ENCODE results near the gene PRSS12.
"Not testable (repeated sequence)": the region's sequence is repeated elsewhere in the genome, so short reads cannot be mapped to it uniquely, and the experiment has no call there.

The PRSS12 gene

GRCh38 chr4:118352843-118353533 is at the start of gene PRSS12:
Gene PRSS12 (minus strand): TSS chr4:118353003. CDS start chr4:118352720, 283 bp downstream.
- DNase-seq (ENCODE audit: low read depth), result no peak

DNA sequence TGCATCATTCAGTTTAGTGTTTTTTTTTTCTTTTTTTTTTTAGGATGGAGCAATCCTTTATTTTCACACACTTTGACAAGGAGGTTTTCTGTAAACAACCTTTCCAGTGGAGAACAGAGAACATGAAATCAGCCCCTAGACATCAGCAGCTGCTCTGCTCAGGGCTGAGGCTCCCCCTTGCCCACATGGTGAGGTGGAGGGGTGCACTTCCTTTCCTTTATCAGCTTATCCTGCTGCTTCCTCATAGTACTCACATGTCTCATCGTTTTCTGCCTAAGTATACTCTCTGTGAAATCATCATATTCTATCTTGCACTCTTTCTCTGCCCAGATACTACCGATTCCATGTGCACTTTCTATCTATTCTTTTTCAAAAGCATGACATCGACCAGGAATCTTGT is 47.6 kb upstream of the PRSS12 start:
- DNase-seq (ENCODE audit: low read depth), result peak; percentile 51

DNA sequence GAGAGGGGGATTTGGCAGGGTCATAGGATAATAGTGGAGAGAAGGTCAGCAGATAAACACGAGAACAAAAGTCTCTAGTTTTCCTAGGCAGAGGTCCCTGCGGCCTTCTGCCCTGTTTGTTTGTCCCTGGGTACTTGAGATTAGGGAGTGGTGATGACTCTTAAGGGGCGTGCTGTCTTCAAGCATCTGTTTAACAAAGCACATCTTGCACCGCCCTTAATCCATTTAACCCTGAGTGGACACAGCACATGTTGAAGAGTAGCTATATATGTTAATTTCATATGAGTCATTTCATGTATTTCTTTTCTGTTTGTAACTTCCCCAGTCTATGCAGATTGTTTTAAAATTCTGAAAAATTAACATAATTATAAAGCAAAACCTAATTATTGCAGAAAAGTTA is 47.1 kb upstream of the PRSS12 start:
- DNase-seq (ENCODE audit: low read depth), result not testable (repeated sequence)

- DNase-seq (ENCODE audit: low read depth), result no peak
These were observed 45.7 kb upstream of the PRSS12 start for GRCh38 chr4:118398226-118399090.

GRCh38 chr4:118397623-118397979 is 44.8 kb upstream of the PRSS12 start:
- no peak for DNase-seq (ENCODE audit: low read depth)

DNA sequence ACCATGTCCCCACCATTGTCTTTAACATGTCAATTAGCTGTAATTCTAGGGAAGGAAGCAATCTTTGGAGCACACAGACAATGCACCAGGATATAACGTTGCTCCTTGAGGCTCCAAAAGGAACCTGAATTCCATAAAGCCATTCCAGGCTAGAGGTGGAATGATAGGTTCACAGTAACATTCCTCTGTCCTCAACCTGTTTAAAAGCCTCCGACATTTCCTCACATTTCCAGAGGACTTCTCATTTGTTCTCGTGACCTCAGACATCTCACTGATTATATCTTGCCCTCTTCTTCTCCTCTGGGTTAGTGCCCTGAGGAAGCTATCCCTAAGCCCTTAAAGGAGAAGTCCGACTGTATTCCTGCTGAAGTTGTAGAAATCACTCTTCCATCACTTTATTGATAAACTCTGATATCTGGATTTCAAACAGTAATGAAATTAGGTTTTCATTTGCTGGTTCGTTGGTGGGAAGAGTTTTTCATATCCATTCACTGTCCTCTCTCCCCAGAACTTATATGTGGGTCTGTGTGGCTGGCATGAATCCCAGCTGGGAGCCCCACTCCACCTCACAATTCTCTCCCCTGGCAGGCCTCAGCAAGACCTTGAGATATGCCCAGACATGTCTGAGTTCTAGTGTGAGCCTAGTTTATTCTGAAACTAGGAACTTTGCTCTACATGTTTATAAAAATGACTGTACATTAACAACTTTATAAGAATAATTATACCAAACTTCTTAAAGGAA is 44.2 kb upstream of the PRSS12 start:
- DNase-seq (ENCODE audit: low read depth), result no peak

DNA sequence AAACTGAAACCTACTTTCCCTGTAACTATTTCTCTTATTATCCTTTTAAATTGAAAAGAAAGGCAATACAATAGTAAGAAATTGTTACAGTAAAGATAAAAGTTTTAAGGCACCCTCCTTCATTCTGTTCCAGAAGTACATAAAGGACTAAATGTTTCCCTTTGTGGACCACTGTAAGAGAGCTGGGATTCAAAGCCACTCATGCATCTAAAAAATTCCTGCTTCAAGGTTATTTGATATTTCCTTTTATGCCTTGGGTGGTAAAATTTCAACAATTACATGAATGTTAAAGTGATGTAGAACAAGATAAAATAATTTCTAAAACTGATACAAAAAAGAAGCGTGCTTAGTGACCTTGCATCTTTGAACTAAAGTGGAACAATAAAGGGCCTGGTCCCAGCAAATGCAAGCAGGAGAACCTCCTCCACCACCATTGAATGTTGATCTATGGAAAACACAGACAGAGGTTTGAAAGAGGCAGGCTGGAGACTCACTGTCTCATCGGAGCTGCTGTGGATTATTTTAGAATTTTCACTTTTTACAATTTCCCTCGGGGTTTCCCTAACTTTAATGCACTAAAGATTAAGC is 42.3 kb upstream of the PRSS12 start:
- no peak for DNase-seq (ENCODE audit: low read depth)

DNA sequence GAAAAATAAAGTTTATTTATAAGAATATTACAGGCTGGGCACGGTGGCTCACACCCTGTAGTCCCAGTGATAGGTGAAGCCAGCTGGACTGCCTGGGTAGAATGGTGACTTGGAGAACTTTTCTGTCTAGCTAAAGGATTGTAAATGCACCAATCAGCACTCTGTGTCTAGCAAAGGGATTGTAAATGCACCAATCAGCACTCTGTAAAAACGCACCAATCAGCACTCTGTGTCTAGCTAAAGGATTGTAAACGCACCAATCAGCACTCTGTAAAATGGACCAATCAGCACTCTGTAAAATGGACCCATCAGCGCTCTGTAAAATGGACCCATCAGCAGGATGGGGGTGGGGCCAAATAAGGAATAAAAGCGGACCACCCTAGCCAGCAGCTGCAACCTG is 39.7 kb upstream of the PRSS12 start:
- DNase-seq (ENCODE audit: low read depth), result not testable (repeated sequence)

GRCh38 chr4:118390121-118390520 is 37.3 kb upstream of the PRSS12 start:
- no peak for DNase-seq (ENCODE audit: low read depth)

DNA sequence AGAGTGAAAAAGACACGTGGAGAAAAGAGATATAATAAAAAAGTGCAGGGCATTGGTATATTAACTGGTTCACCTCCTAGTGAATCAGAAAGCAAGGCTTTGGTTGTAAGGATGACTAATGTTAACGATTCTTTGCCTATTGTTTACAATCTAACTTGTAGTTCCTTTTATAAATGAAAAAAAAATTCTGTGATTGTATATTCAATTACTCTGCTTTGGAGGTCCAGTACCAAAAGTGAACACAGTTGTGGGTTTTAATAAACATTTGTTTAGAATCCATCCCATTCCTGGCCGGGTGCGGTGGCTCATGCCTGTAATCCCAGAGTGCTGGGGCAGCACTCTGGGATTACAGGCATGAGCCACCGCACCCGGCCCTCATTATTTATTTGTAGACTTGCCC is 36.9 kb upstream of the PRSS12 start:
- DNase-seq (ENCODE audit: low read depth), result no peak

- DNase-seq (ENCODE audit: low read depth), result no peak
These were observed 35.8 kb upstream of the PRSS12 start for GRCh38 chr4:118388606-118389005.

GRCh38 chr4:118381902-118382301 is 29.1 kb upstream of the PRSS12 start:
- no peak for DNase-seq (ENCODE audit: low read depth)

- DNase-seq (ENCODE audit: low read depth), result peak; percentile 66
These were observed 20.9 kb upstream of the PRSS12 start for GRCh38 chr4:118373614-118374255.

DNA sequence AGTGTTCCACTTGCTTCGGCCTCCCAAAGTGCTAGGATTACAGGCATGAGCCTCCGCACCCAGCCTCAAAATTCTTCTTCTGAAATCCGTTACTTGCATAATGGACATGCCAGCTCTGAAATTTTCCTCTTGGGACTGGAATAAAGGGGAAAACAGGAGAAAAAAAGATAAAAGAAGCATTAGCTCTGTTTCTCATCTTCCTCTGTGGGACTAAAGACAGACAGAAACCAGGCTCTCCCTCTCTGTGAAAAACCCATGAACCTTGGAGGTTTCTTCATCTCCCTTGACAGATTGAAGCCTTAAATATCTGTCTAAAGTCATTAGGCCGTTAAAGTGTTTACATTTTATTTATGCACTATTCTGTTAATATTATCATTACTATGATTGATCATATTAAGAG is 19.4 kb upstream of the PRSS12 start:
- no peak for DNase-seq (ENCODE audit: low read depth)

GRCh38 chr4:118369231-118369630 is 16.4 kb upstream of the PRSS12 start:
- DNase-seq (ENCODE audit: low read depth), result no peak

DNA sequence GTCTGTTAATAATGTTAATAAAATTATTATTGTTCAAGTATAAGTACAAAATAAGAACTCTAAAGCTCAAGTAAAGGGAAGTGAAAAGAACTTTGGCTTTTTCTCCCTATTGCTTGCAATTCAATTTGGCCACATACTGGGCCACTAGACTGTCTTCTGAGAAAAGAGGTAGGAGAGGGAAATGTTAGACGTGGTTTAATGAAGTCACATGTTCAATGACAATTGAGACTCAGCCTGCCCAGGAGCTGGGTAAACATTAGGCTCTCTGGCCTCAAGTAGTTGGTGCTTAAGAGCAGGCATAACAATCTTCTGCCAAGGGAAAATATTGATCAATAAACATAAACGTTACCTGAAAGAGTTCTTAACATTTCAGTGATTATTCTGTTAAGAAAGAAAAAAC is 15.1 kb upstream of the PRSS12 start:
- DNase-seq (ENCODE audit: low read depth), result no peak

DNA sequence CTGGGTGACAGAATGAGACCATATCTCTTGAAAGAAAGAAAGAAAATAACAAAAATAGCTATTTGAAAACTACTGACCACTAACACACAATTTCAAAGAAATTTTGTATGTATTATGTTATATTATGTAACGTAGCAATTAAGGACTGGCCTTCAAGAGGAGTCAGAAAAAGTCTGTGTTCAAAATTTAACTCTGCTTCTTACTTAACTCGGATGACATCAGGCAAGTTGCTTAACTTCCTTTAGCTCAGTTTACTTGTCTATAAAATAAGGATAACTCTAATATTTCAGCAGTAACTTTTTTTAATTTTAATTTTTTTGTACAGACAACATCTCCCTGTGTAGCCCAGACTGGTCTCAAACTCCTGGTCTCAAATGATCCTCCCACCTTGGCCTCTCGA is 14.6 kb upstream of the PRSS12 start:
- DNase-seq (ENCODE audit: low read depth), result no peak

DNA sequence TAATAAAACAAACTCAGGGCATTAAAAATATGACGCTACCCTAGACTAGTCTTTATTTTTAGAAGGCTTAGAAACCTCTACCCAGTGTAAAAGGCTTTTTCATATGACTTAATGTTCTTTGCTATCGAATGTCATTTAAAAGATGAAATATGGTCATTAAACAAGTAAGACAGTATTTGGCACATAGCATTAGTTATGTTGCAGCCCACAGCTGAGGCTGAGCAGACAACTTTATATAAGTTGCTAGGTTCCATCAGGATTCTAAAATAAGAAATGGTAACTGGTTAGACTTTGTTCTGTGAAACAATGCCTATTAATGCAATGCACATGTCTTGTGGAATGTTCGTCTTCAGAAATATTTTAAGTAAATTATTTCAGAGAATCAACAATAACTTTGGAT is 10.4 kb upstream of the PRSS12 start:
- DNase-seq (ENCODE audit: low read depth), result no peak

DNA sequence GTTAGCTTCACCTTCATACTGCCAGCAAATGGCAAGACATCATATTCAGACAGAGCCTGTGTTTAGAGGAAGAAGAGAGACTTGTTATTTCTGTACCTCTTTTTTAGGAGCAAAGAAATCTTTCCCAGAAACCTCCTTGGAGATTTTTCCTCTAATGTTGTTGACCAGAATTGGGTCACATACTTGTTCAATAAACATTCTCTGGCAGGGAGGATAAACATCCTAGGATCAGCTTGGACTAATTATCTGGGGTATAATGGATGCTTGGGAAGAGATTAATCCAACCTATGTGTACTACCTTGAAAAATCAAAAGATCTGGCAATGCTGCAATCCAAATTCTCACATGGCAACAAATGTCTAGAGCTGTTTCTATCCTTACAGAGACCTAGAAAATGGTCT is 8.4 kb upstream of the PRSS12 start:
- DNase-seq (ENCODE audit: low read depth), result no peak

GRCh38 chr4:118360106-118360505 is 7.3 kb upstream of the PRSS12 start:
- DNase-seq (ENCODE audit: low read depth), result no peak

DNA sequence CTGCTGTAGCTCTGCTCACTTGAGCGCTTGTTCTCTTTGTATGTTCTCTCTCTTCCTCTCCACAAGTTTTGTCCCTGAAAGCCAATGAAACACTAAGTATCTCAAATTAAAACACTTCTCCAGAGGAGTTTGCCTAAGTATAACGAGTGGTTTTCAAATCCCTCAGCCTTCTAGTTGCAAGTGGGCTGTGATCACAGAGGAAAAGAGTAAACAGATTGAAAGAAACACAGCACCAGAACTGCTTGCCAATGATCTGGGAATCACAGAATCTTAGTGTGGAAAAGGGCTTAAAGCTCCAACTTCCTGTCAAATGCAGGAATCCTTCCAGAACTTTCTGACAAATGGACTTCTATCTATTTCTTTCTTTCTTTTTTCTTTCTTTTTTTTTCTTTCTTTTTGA is 4.8 kb upstream of the PRSS12 start:
- no peak for DNase-seq (ENCODE audit: low read depth)

- no peak for DNase-seq (ENCODE audit: low read depth)
These were observed 3.9 kb upstream of the PRSS12 start for GRCh38 chr4:118356731-118357130.

Measured in non-pigmented ciliary epithelial cell (primary cell).